NB4 (cell line): ENCODE results near the gene RCE1.

Experiments
- DNase-seq: peaks from one replicate; pipeline ENCODE4 v3.0.0; 2010; ENCODE audit warnings: low read depth
- H3K4me3 ChIP-seq: one replicate; pipeline ENCODE4 v1.5.1; 2011; ENCODE audit warnings: mild to moderate bottlenecking, low read depth, low read length, moderate library complexity
- MAX ChIP-seq: IDR thresholded peaks from 2 replicates; pipeline ENCODE4 v1.6.1; 2011; ENCODE audit warnings: low read depth, low read length
- MYC ChIP-seq: IDR thresholded peaks from 2 replicates; pipeline ENCODE4 v1.6.1; 2011; ENCODE audit warnings: low read depth, low read length
- POLR2A ChIP-seq: IDR thresholded peaks from 2 replicates; pipeline ENCODE4 v1.6.1; 2011; ENCODE audit warnings: mild to moderate bottlenecking; ENCODE audit not compliant: insufficient read length; ENCODE audit errors: extremely low read depth
- TF ChIP-seq, protein P1 (sequence below): IDR thresholded peaks from one replicate; pipeline ENCODE4 v1.5.1; 2012; ENCODE audit warnings: low read depth, low read length

The RCE1 gene

GRCh38 chr11:66868726-66869566, 25.7 kb downstream of the RCE1 start:
- no peak overlapping the region for H3K4me3 ChIP-seq
- TF ChIP-seq, protein P1, sequence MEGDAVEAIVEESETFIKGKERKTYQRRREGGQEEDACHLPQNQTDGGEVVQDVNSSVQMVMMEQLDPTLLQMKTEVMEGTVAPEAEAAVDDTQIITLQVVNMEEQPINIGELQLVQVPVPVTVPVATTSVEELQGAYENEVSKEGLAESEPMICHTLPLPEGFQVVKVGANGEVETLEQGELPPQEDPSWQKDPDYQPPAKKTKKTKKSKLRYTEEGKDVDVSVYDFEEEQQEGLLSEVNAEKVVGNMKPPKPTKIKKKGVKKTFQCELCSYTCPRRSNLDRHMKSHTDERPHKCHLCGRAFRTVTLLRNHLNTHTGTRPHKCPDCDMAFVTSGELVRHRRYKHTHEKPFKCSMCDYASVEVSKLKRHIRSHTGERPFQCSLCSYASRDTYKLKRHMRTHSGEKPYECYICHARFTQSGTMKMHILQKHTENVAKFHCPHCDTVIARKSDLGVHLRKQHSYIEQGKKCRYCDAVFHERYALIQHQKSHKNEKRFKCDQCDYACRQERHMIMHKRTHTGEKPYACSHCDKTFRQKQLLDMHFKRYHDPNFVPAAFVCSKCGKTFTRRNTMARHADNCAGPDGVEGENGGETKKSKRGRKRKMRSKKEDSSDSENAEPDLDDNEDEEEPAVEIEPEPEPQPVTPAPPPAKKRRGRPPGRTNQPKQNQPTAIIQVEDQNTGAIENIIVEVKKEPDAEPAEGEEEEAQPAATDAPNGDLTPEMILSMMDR, result peak; percentile 34
- TF ChIP-seq POLR2A (no peak), MYC (peak; percentile 19; the same call in 1 of the 2 replicates), MAX (peak; percentile 46; the same call in 1 of the 2 replicates)
- DNase-seq, result peak; percentile 71

DNA sequence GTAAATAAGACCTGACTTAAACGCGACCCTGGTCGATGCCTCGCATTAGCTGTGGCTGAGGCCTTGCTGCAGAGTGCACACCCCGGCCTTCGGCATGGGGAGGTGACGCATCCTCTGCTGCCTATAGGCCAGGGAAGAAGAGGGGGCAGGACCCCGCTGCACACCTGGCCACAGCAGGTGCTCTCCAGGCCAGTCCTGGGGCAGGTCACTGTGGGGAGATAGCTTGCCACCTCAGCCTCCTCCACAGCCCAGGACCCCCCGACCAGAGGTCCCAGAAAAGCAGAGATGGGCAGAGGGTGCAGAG, 26.3 kb downstream of the RCE1 start:
- TF ChIP-seq MYC (no peak), POLR2A (no peak), MAX (no peak)
- TF ChIP-seq, protein P1, result no peak
- H3K4me3 ChIP-seq, result no peak overlapping the region
- DNase-seq, result no peak

DNA sequence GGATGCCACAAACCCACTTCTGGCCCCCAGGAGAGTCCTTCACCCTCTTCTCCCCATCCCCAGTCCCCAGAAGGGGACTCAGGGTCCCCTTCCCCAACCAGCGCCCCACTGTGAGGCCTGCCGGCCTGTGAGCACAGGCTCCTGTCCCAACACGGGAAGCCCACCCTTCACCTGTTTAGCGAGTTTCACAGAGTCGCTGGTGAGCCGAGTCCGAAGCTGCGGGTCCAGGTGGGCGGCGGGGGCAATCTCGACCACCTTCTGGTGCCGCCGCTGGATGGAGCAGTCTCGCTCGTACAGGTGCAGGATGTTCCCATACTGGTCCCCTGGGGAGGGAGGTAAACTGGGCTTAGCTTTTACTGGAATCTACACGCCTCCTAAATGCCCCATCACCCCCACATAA, 26.9 kb downstream of the RCE1 start:
- DNase-seq, result no peak
- TF ChIP-seq MYC, result no peak
- no peak for TF ChIP-seq POLR2A
- TF ChIP-seq, protein P1, result no peak
- TF ChIP-seq MAX, result no peak

DNA sequence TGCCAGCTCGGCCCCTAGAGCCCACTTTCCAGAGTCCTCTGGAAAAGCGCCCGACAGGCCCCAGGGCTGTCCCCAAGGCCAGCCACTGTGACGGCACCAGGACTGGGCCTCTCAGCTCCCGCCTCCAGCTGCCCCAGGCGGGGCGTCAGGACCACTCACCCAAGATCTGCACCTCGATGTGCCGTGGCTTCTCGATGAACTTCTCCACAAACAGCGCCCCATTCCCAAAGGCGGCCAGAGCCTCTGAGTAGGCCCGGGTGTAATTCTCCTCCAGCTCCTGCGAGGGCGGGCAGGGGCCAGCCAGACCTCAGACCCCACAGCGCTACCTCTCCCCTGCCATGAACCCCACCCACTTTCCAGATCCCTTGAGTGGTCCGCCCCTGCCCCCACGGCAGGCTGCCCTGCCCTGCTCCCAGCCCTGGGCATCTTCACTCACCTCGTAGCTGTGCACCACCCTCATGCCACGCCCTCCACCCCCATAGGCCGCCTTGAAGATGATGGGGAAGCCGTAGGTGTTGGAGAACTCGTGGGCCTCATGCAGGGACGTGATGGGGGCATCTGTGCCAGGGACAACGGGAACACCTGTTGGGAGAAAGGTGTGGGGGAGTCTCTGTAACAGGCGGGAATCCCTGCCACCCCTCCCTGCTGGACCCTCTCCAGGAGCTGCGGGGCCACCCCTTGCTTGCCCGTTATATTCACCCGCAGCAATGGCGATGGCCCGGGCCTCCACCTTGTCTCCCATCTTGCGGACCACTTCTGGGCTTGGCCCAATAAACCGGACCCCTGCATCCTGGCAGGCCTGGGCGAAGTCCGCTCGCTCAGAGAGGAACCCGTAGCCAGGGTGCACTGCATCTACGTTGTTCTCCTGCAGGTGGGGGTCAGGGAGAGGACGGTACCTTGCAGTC, 27.6 kb downstream of the RCE1 start:
- no peak for DNase-seq
- no peak for TF ChIP-seq MAX
- no peak for TF ChIP-seq POLR2A
- TF ChIP-seq MYC, result no peak
- TF ChIP-seq, protein P1, result no peak
- no peak overlapping the region for H3K4me3 ChIP-seq

More for the DNA sequence above, 26.9 kb downstream of the RCE1 start:
- no peak overlapping the region for H3K4me3 ChIP-seq

GRCh38 chr11:66871521-66871901, 28.3 kb downstream of the RCE1 start:
- TF ChIP-seq MAX (no peak), MYC (no peak), POLR2A (no peak)
- TF ChIP-seq, protein P1, result no peak
- no peak for DNase-seq
- no peak overlapping the region for H3K4me3 ChIP-seq
